Pancreas (tissue), 10 donors: ENCODE measurements around the gene ZNF106. TPM values are rescaled to one million over a fixed set of nuclear protein-coding genes. Genes with fewer than 3 reads are reported as not detected.

ENCODE experiments used
- ATAC-seq, 4 donors: fragments of 200-7000 bp; cut with Tn5 transposase; one replicate each; pipeline versions ENCODE4 v1.8.0 to v1.9.1; 2020; ENCODE audit warnings: mild to moderate bottlenecking in 4 of 4, moderate library complexity in 4 of 4
- DNase-seq, 6 donors: peaks; one replicate each; pipeline ENCODE4 v3.0.0-alpha.2; 2020
- FAIRE-seq: peaks from 2 replicates; lab custom pipeline; 2012; peaks lifted over from hg19 to GRCh38; lab: Jason Lieb, UNC
- H3K27ac ChIP-seq, 4 donors: fragments of 200-600 bp; sonication (generic); 1 replicate in 3 of 4; 2 replicates in 1 of 4; pipeline versions ENCODE4 v1.5.0 to v1.8.0; 2020
- H3K27me3 ChIP-seq, 4 donors: fragments of 200-600 bp; one replicate each; pipeline ENCODE4 v1.8.0; 2021
- H3K36me3 ChIP-seq, 3 donors: fragments of 200-600 bp; sonication (generic) in 1 of 3; one replicate each; pipeline versions ENCODE4 v1.5.0 to v1.8.0; 2020 to 2021
- H3K4me1 ChIP-seq, 3 donors: fragments of 200-600 bp; one replicate each; pipeline ENCODE4 v1.8.0; 2021
- H3K4me3 ChIP-seq, 4 donors: fragments of 200-600 bp; sonication (generic) in 2 of 4; one replicate each; pipeline versions ENCODE4 v1.5.0 to v1.8.0; 2020 to 2021
- H3K9me3 ChIP-seq, 4 donors: fragments of 200-600 bp; one replicate each; pipeline ENCODE4 v1.8.0; 2021
- CTCF ChIP-seq, 4 donors: fragments of 200-600 bp; sonication (generic) in 3 of 4; IDR thresholded peaks; one replicate each; pipeline versions ENCODE4 v1.5.0 to v1.8.0; 2021; ENCODE audit warnings: antibody characterized with exemption in 4 of 4
- WGBS, 2 donors: extraction: QIAGEN DNeasy Blood & Tissue Kit; methylation state at CpG; one replicate each; pipeline ENCODE4 v1.1.7; 2013; 5-methylcytosine and 5-hydroxymethylcytosine counted together
- intact Hi-C, 3 donors: fragments of 100-400 bp; cut with DNase I; formaldehyde crosslinking; loops; one replicate each; pipeline versions ENCODE4 v1.11.1 to v1.14.2; 2022
- polyA plus RNA-seq, 2 donors: library from polyadenylated mRNA; stranded (reverse); fragments of 200-250 nt; gene quantifications; one replicate each; pipeline ENCODE4 v1.2.3, GENCODE V29; 2013
- total RNA-seq, 6 donors: library from RNA; stranded (reverse); fragmentation: NEBNext Ultra II Directional in 4 of 6; extraction: Animal tissue kit (Norgen Biotek cat#: 25700) in 4 of 6; gene quantifications; one replicate each; pipeline versions ENCODE4 v1.2.1 to v1.2.4, GENCODE V29; 2021 to 2023
- donor health status: healthy with polysubstance abuse.
- donor health status: DM: no; HTN: no; CAD: no; lungs with moderate emphysema.
- donor health status: DM: no; HTN: no; CAD: no.
- donor health status: control.
- donor health status: control.
- donor health status: Bipolar disorder and iron deficiency.
- donor health status: DM: yes; HTN: yes; CAD: no.
- donor health status: DM: no; HTN: no; CAD: no.
- donor health status: DM: no; HTN: no; CAD: no.
- donor health status: DM: yes; HTN: yes; CAD: no.

The ZNF106 gene
- total and polyA plus RNA-seq, 8 donors: 4.3 to 38.4 (median 17.5) TPM

GRCh38 chr15:42378011-42378410 lies 112.9 kb downstream of the ZNF106 start:
- intact Hi-C loops: no loop called here
- no peak for TF ChIP-seq CTCF (IDR thresholded peaks at IDR 0.05)
- Histone ChIP-seq H3K4me1 (no peaks in the 10 kb centered on the region), H3K4me3 (no peak overlapping the region), H3K9me3 (peaks cover 0 to 4% (median 0%) of the 10 kb centered on the region in 4 donors), H3K36me3 (no peaks in the 10 kb centered on the region), H3K27me3 (no peaks in the 10 kb centered on the region), H3K27ac (no peak overlapping the region)
- ATAC-seq: no peak
- FAIRE-seq: no peak
- WGBS, 2 donors: 73 to 76% methylated on average over 8 of the region's 8 CpGs
- DNase-seq: no peak

GRCh38 chr15:42375941-42376340 lies 115.0 kb downstream of the ZNF106 start:
- no peak for FAIRE-seq
- intact Hi-C loops: no loop called here
- WGBS, 2 donors: 65 to 71% methylated on average over 4 of the region's 4 CpGs

GRCh38 chr15:42375252-42375651 lies 115.7 kb downstream of the ZNF106 start:
- no peak overlapping the region for H3K27ac ChIP-seq
- no peak for DNase-seq
- no peak for ATAC-seq
- intact Hi-C loops: no loop called here
- no peaks in the 10 kb centered on the region for H3K36me3 ChIP-seq
- FAIRE-seq: no peak
- TF ChIP-seq CTCF (IDR thresholded peaks at IDR 0.05): no peak
- H3K9me3 ChIP-seq: peaks cover 0 to 4% (median 0%) of the 10 kb centered on the region in 4 donors
- no peak overlapping the region for H3K4me3 ChIP-seq
- no peaks in the 10 kb centered on the region for H3K4me1 ChIP-seq
- WGBS, 2 donors: 94 to 98% methylated on average over 5 of the region's 5 CpGs
- H3K27me3 ChIP-seq: no peaks in the 10 kb centered on the region

More at GRCh38 chr15:42375941-42376340, 115.0 kb downstream of the ZNF106 start:
- TF ChIP-seq CTCF (IDR thresholded peaks at IDR 0.05): no peak
- DNase-seq (no peak), ATAC-seq (no peak)
- no peaks in the 10 kb centered on the region for H3K4me1 ChIP-seq
- no peak overlapping the region for H3K27ac ChIP-seq
- peaks cover 0 to 4% (median 0%) of the 10 kb centered on the region in 4 donors for H3K9me3 ChIP-seq
- H3K36me3 ChIP-seq: no peaks in the 10 kb centered on the region
- H3K27me3 ChIP-seq: no peaks in the 10 kb centered on the region
- no peak overlapping the region for H3K4me3 ChIP-seq

GRCh38 chr15:42374810-42375209 lies 116.1 kb downstream of the ZNF106 start:
- Histone ChIP-seq H3K36me3 (no peaks in the 10 kb centered on the region), H3K4me3 (no peak overlapping the region), H3K27me3 (no peaks in the 10 kb centered on the region), H3K9me3 (peaks cover 0 to 4% (median 0%) of the 10 kb centered on the region in 4 donors), H3K4me1 (no peaks in the 10 kb centered on the region), H3K27ac (no peak overlapping the region)
- no peak for ATAC-seq
- intact Hi-C loops: no loop called here
- no peak for FAIRE-seq
- 73 to 93% methylated on average over 1 of the region's 1 CpG for WGBS, 2 donors
- no peak for DNase-seq
- no peak for TF ChIP-seq CTCF (IDR thresholded peaks at IDR 0.05)

GRCh38 chr15:42373936-42374335 lies 117.0 kb downstream of the ZNF106 start:
- Histone ChIP-seq H3K4me3 (no peak overlapping the region), H3K4me1 (no peaks in the 10 kb centered on the region), H3K9me3 (peaks cover 0 to 4% (median 0%) of the 10 kb centered on the region in 4 donors), H3K27ac (no peak overlapping the region), H3K36me3 (no peaks in the 10 kb centered on the region), H3K27me3 (no peaks in the 10 kb centered on the region)
- DNase-seq: no peak
- WGBS, 2 donors: 91 to 92% methylated on average over 4 of the region's 4 CpGs
- no peak for ATAC-seq
- intact Hi-C loops: no loop called here
- FAIRE-seq: no peak
- no peak for TF ChIP-seq CTCF (IDR thresholded peaks at IDR 0.05)
